HCT116 (cell line): ENCODE results near the gene RADX. TPM values are rescaled to one million over a fixed set of nuclear protein-coding genes. Genes with fewer than 3 reads are reported as not detected.

Experiments
- ATAC-seq: fragments of 200-7000 bp; cut with Tn5 transposase; 2 replicates; pipeline ENCODE4 v1.9.1; 2020; ENCODE audit warnings: mild to moderate bottlenecking, moderate library complexity
- BruUV-seq: library from RNA; stranded (reverse); fragments of 400-500 nt; replicated peaks from 2 replicates; lab custom pipeline; 2021; lab: Mats Ljungman, UMichigan
- CTCF ChIA-PET: fragments of 300-600 bp; sonication (Branson Sonifier 250); formaldehyde crosslinking; loops from one replicate; lab custom pipeline; 2021; ENCODE audit warnings: antibody characterized with exemption; lab: Charles Lee
- POLR2A ChIA-PET: fragments of 300-600, 350-600 bp; sonication (Branson Sonifier 250); formaldehyde crosslinking; loops from one replicate; lab custom pipeline; 2021; ENCODE audit warnings: antibody characterized with exemption; lab: Charles Lee
- RAD21 ChIA-PET, 2 experiments: fragments of 300-600 bp; sonication (Branson Sonifier 250); formaldehyde crosslinking; loops; one replicate each; lab custom pipeline; 2023; ENCODE audit warnings: low total read pairs in 2 of 2; ENCODE audit not compliant: uncharacterized antibody in 2 of 2, unreplicated experiment in 2 of 2, low non-redundant PET in 1 of 2; lab: Charles Lee
- DNase-seq: peaks from one replicate; pipeline ENCODE4 v3.0.0-alpha.2; 2010; ENCODE audit warnings: low read depth, low spot score
- H2AFZ ChIP-seq: fragments of 200-600 bp; shearing (Covaris generic), sonication (generic); 2 replicates; pipeline ENCODE4 v1.6.1; 2017; ENCODE audit warnings: low read depth, mixed run types, mixed read lengths, antibody characterized with exemption, low read length; ENCODE audit not compliant: poor library complexity, severe bottlenecking
- H3K27ac ChIP-seq: 2 replicates; pipeline ENCODE4 v1.5.1; 2012; ENCODE audit warnings: low read depth, low read length
- H3K27me3 ChIP-seq: fragments of 200-600 bp; sonication (generic); 2 replicates; pipeline ENCODE4 v1.6.1; 2016; ENCODE audit warnings: mixed run types, low read length, mixed read lengths; ENCODE audit not compliant: insufficient read depth
- H3K36me3 ChIP-seq, 2 experiments: fragments of 200-500 bp in 1 of 2; fragments of 200-600 bp in 1 of 2; sonication (Bioruptor generic) in 1 of 2; sonication (generic) in 1 of 2; 2 replicates each; pipeline versions ENCODE4 v1.5.1 to v1.6.1; 2014 to 2016; ENCODE audit warnings: low read length in 2 of 2, inconsistent platforms in 1 of 2, mixed read lengths in 1 of 2, mixed run types in 1 of 2; ENCODE audit not compliant: insufficient read depth in 2 of 2, control insufficient read depth in 1 of 2
- H3K4me1 ChIP-seq, 2 experiments: fragments of 200-600 bp in 1 of 2; sonication (generic) in 1 of 2; 2 replicates each; pipeline versions ENCODE4 v1.5.1 to v1.6.1; 2012 to 2017; ENCODE audit warnings: low read length in 2 of 2, inconsistent platforms in 1 of 2, mild to moderate bottlenecking in 1 of 2, mixed read lengths in 1 of 2, mixed run types in 1 of 2, moderate library complexity in 1 of 2; ENCODE audit not compliant: insufficient read depth in 2 of 2, control insufficient read depth in 1 of 2
- H3K4me2 ChIP-seq: fragments of 200-600 bp; sonication (generic); 2 replicates; pipeline ENCODE4 v1.6.1; 2017; ENCODE audit warnings: mixed run types, low read length, mixed read lengths
- H3K4me3 ChIP-seq, 2 experiments: fragments of 200-600 bp in 1 of 2; sonication (generic) in 1 of 2; replicated peaks in 1 of 2; 2 replicates each; pipeline ENCODE4 v1.5.1; 2011 to 2016; ENCODE audit warnings: low read length in 2 of 2, control low read depth in 1 of 2, low read depth in 1 of 2, mild to moderate bottlenecking in 1 of 2, mixed read lengths in 1 of 2, mixed run types in 1 of 2
- H3K79me2 ChIP-seq: fragments of 200-600 bp; sonication (generic); 2 replicates; pipeline ENCODE4 v1.6.1; 2017; ENCODE audit warnings: mild to moderate bottlenecking, mixed run types, low read length, moderate library complexity, mixed read lengths; ENCODE audit not compliant: insufficient read depth
- H3K9ac ChIP-seq: fragments of 200-600 bp; sonication (generic); 2 replicates; pipeline ENCODE4 v1.6.1; 2016; ENCODE audit warnings: low read length, mixed read lengths
- H3K9me2 ChIP-seq: fragments of 200-600 bp; sonication (generic), shearing (Covaris generic); 2 replicates; pipeline ENCODE4 v1.6.1; 2017; ENCODE audit warnings: mixed run types, mild to moderate bottlenecking, moderate library complexity; ENCODE audit not compliant: insufficient read depth
- H3K9me3 ChIP-seq, 2 experiments: fragments of 200-500 bp in 1 of 2; fragments of 200-600 bp in 1 of 2; sonication (Bioruptor generic) in 1 of 2; sonication (generic) in 1 of 2; 2 replicates each; pipeline ENCODE4 v1.6.1; 2014 to 2017; ENCODE audit warnings: low read length in 2 of 2, mixed read lengths in 2 of 2, inconsistent platforms in 1 of 2, low read depth in 1 of 2, mild to moderate bottlenecking in 1 of 2, mixed run types in 1 of 2, moderate library complexity in 1 of 2; ENCODE audit not compliant: control insufficient read depth in 1 of 2, insufficient read depth in 1 of 2
- H4K20me1 ChIP-seq: fragments of 200-600 bp; sonication (generic), shearing (Covaris generic); 2 replicates; pipeline ENCODE4 v1.6.1; 2017; ENCODE audit warnings: mixed run types, mild to moderate bottlenecking, moderate library complexity; ENCODE audit not compliant: insufficient read depth
- CTCF ChIP-seq, 3 experiments: fragments of 200-600 bp in 1 of 3; sonication (generic) in 1 of 3; IDR thresholded peaks in 2 of 3; conservative IDR thresholded peaks in 1 of 3; 2 replicates each; pipeline ENCODE4 v1.5.1; 2012 to 2017; ENCODE audit warnings: low read depth in 2 of 3, low read length in 2 of 3, antibody characterized with exemption in 1 of 3, borderline replicate concordance in 1 of 3, control low read depth in 1 of 3, mild to moderate bottlenecking in 1 of 3, mixed read lengths in 1 of 3, mixed run types in 1 of 3, moderate library complexity in 1 of 3; ENCODE audit not compliant: insufficient read depth in 1 of 3
- EGR1 ChIP-seq: IDR thresholded peaks from 2 replicates; pipeline ENCODE4 v1.6.1; 2012; ENCODE audit warnings: low read depth
- ELF1 ChIP-seq: IDR thresholded peaks from 2 replicates; pipeline ENCODE4 v1.6.1; 2012; ENCODE audit warnings: low read depth, borderline replicate concordance
- FOSL1 ChIP-seq: IDR thresholded peaks from 2 replicates; pipeline ENCODE4 v1.6.1; 2012; ENCODE audit warnings: low read depth
- JUND ChIP-seq: IDR thresholded peaks from 2 replicates; pipeline ENCODE4 v1.6.1; 2012
- POLR2A ChIP-seq: IDR thresholded peaks from 2 replicates; pipeline ENCODE4 v1.7.0; 2011; ENCODE audit warnings: borderline replicate concordance; ENCODE audit not compliant: insufficient read depth, insufficient read length; ENCODE audit errors: extremely low read depth
- SRF ChIP-seq: IDR thresholded peaks from 2 replicates; pipeline ENCODE4 v1.6.1; 2012; ENCODE audit warnings: low read depth
- intact Hi-C: fragments of 100-400 bp; cut with micrococcal nuclease; formaldehyde crosslinking; loops from 2 replicates; pipeline ENCODE4 v1.10.0; 2022
- total RNA-seq: library from RNA; stranded (reverse); gene quantifications from one replicate; pipeline ENCODE4 v1.2.1, GENCODE V29; 2021; ENCODE audit not compliant: unreplicated experiment

Gene RADX
- total RNA-seq, 1 experiment from 2014 or later: 8.0 TPM

GRCh38 chrX:106672527-106672926, 60.7 kb downstream of the RADX start:
- H3K4me3 ChIP-seq: no peak overlapping the region
- no peaks in the 10 kb centered on the region for H3K36me3 ChIP-seq
- ChIA-PET POLR2A (no interaction called here), RAD21 (no interaction called here), CTCF (no interaction called here)
- H3K79me2 ChIP-seq: no peaks in the 10 kb centered on the region
- H3K27ac ChIP-seq: no peak overlapping the region
- H3K9me3 ChIP-seq: no peaks in the 10 kb centered on the region
- intact Hi-C loops: no loop called here
- H3K4me1 ChIP-seq: no peaks in the 10 kb centered on the region
- ATAC-seq (no peak), DNase-seq (no peak)
- no peak overlapping the region for H2AFZ ChIP-seq
- no peaks in the 10 kb centered on the region for H3K9me2 ChIP-seq
- no peaks in the 10 kb centered on the region for H4K20me1 ChIP-seq
- no peak for TF ChIP-seq FOSL1
- no peak for TF ChIP-seq SRF
- no peak for TF ChIP-seq CTCF (IDR thresholded peaks at IDR 0.05 in 2 of 3, conservative IDR thresholded peaks at IDR 0.05 in 1 of 3; ENCODE audit: borderline replicate concordance in 1 of 3, insufficient read depth in 1 of 3, low read depth in 2 of 3, low read length in 2 of 3)
- no peak for TF ChIP-seq EGR1
- no peak for TF ChIP-seq ELF1
- no peaks in the 10 kb centered on the region for H3K27me3 ChIP-seq
- no peak overlapping the region for H3K4me2 ChIP-seq
- no TSS peak for BruUV-seq
- no peak overlapping the region for H3K9ac ChIP-seq

- Histone ChIP-seq H3K36me3 (no peaks in the 10 kb centered on the region), H3K79me2 (no peaks in the 10 kb centered on the region), H4K20me1 (no peaks in the 10 kb centered on the region), H3K4me3 (no peak overlapping the region), H2AFZ (no peak overlapping the region), H3K27me3 (no peaks in the 10 kb centered on the region), H3K4me1 (no peaks in the 10 kb centered on the region), H3K27ac (no peak overlapping the region), H3K9ac (no peak overlapping the region), H3K4me2 (no peak overlapping the region)
- no TSS peak for BruUV-seq
- no peak for DNase-seq
- CTCF ChIA-PET: interaction anchor here (1.0 kb wide), 1 partner anchor 61 kb away, joined by 3 read pairs; no protein-coding TSS in a partner anchor
- POLR2A ChIA-PET: no interaction called here
- intact Hi-C loops: no loop called here
- TF ChIP-seq POLR2A (no peak), JUND (no peak)
- TF ChIP-seq, all 23 proteins: peak for 0
- Histone ChIP-seq H3K9me2 (no peaks in the 10 kb centered on the region), H3K9me3 (no peaks in the 10 kb centered on the region)
- RAD21 ChIA-PET: no interaction called here
- ATAC-seq: no peak
These were observed 68.9 kb downstream of the RADX start for GRCh38 chrX:106680716-106681115.
